ENCODE data around the gene RIMBP3C.
A peak's percentile ranks its signal among the peaks of the same experiment; 100 is the strongest.
"Not testable (repeated sequence)": the region's sequence is repeated elsewhere in the genome, so short reads cannot be mapped to it uniquely, and the experiment has no call there.

Gene RIMBP3C

GRCh38 chr22:21514117-21514516, 37.1 kb downstream of the RIMBP3C start:
- not testable (repeated sequence) for H3K9me3 Mint-ChIP-seq
- peak; percentile 83 for ATAC-seq

GRCh38 chr22:21512022-21512421, 39.2 kb downstream of the RIMBP3C start:
- not testable (repeated sequence) for H3K4me1 Mint-ChIP-seq; H3K36me3 Mint-ChIP-seq; H3K27ac Mint-ChIP-seq; ATAC-seq; H3K9me3 Mint-ChIP-seq; H3K4me3 Mint-ChIP-seq; DNase-seq (ENCODE audit: low spot score in 2 of 2)

More at GRCh38 chr22:21514117-21514516, 37.1 kb downstream of the RIMBP3C start:
- H3K36me3 Mint-ChIP-seq; H3K4me1 Mint-ChIP-seq; H3K27ac Mint-ChIP-seq; H3K4me3 Mint-ChIP-seq; DNase-seq (ENCODE audit: low spot score in 2 of 2): not testable (repeated sequence)

DNA sequence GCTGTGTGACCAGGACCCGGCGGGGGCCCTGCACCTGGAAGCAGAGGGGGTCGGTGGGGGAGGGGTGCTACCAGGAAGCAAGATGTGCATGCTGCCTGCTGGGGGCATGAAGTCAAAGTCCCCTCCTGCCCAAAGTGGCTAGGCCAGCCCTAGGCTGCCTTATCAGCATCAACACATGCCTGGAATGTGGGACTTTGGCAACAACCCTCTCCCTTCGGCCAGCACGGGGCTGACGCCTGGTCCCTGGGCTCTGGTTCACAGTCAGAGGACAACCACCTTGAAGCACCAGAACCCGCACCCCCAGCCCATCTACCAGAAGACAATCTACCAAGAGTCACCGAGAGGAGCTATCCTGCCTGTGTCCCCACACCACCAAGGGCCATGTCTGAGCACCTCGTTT, 40.9 kb downstream of the RIMBP3C start:
- H3K9me3 Mint-ChIP-seq; H3K4me1 Mint-ChIP-seq; H3K4me3 Mint-ChIP-seq; DNase-seq (ENCODE audit: low spot score in 2 of 2); H3K27ac Mint-ChIP-seq; H3K36me3 Mint-ChIP-seq; ATAC-seq: not testable (repeated sequence)

GRCh38 chr22:21499623-21500506, 51.4 kb downstream of the RIMBP3C start:
- not testable (repeated sequence) for H3K27ac Mint-ChIP-seq; H3K4me1 Mint-ChIP-seq; DNase-seq (ENCODE audit: low spot score in 2 of 2); H3K36me3 Mint-ChIP-seq; H3K4me3 Mint-ChIP-seq; H3K9me3 Mint-ChIP-seq
- peak; percentile 68 for ATAC-seq

DNA sequence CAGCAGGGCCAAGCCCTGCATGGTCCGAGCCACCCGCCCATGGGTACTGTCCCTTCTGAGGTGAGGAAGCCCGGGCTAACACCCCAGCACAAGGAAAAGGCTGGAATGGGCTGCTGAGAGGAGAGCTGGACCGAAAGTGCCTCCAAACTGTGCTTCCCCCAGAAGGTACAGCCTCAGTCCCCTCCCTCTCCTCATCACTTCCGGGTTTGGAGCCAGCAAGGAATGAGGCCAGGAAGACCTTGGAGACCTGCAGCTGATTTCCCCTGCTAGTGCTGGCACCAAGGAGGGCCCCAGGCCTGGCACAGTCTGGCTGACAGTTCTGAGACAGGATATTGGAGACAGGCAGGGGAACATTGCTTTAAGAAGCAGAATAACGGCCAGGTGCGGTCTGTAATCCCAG, 52.8 kb downstream of the RIMBP3C start:
- not testable (repeated sequence) for H3K4me1 Mint-ChIP-seq; H3K9me3 Mint-ChIP-seq; H3K36me3 Mint-ChIP-seq; H3K4me3 Mint-ChIP-seq; DNase-seq (ENCODE audit: low spot score in 2 of 2); H3K27ac Mint-ChIP-seq; ATAC-seq

DNA sequence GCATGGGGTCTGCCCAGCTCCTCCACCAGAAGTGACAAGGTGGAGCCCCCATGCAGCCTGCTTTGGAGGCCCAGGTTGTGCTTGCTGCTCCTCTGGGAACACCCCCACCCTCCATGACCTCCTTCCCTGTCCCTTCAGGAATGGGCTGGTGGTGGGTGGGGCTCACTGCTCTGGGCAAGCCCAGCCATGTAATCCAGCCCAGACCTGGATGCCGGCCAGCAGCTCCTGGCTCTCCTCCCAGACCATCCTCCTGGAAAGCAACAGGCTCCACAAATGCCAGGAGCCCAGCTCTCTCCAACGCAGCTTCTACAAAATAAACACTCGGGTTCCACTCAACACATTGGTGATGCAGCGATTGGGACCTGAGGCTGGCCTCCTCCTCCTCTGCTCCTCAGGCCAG, 53.3 kb downstream of the RIMBP3C start:
- not testable (repeated sequence) for H3K9me3 Mint-ChIP-seq, H3K4me3 Mint-ChIP-seq, ATAC-seq

More for the DNA sequence above, 53.3 kb downstream of the RIMBP3C start:
- H3K27ac Mint-ChIP-seq; DNase-seq (ENCODE audit: low spot score in 2 of 2); H3K36me3 Mint-ChIP-seq; H3K4me1 Mint-ChIP-seq: not testable (repeated sequence)

All from stimulated activated effector memory CD8-positive, alpha-beta T cell treated with anti-CD3 and anti-CD28 coated beads, Interleukin-12 subunit alpha, Interleukin-12 subunit beta, amount 100 ng/mL, for 72 hours (primary cell).